Bronchial epithelial cell (primary cell): ENCODE measurements around the gene TRIP12. TPM values are rescaled to one million over a fixed set of nuclear protein-coding genes. Genes with fewer than 3 reads are reported as not detected.
"Not testable (repeated sequence)": the region's sequence is repeated elsewhere in the genome, so short reads cannot be mapped to it uniquely, and the experiment has no call there.

Experiments
- DNase-seq: peaks from one replicate; pipeline ENCODE4 v3.0.0-alpha.2; 2010; ENCODE audit warnings: low read depth
- FAIRE-seq: peaks from 2 replicates; lab custom pipeline; 2011; peaks lifted over from hg19 to GRCh38; lab: Jason Lieb, UNC
- H3K27me3 ChIP-seq: 2 replicates; pipeline ENCODE4 v1.5.1; 2011; ENCODE audit warnings: low read length; ENCODE audit not compliant: control insufficient read depth, insufficient read depth
- H3K36me3 ChIP-seq: 2 replicates; pipeline ENCODE4 v1.5.1; 2011; ENCODE audit warnings: low read length; ENCODE audit not compliant: control insufficient read depth, insufficient read depth
- H3K4me3 ChIP-seq: 2 replicates; pipeline ENCODE4 v1.5.1; 2011; ENCODE audit warnings: mild to moderate bottlenecking, low read depth, low read length, control low read depth
- total RNA-seq: library from RNA; depleted of rRNA; stranded (reverse); fragments of >200 nt; gene quantifications from 2 replicates; pipeline ENCODE4 v1.2.1, GENCODE V29; 2014
- TF ChIP-seq, protein P1 (sequence below): IDR thresholded peaks from 2 replicates; pipeline ENCODE4 v1.5.1; 2011; ENCODE audit warnings: mild to moderate bottlenecking, moderate library complexity, low read length, control low read depth, inconsistent platforms; ENCODE audit not compliant: insufficient read depth, severe bottlenecking

TRIP12 gene
- total RNA-seq, 1 donor from 2014 or later: 170 TPM

DNA sequence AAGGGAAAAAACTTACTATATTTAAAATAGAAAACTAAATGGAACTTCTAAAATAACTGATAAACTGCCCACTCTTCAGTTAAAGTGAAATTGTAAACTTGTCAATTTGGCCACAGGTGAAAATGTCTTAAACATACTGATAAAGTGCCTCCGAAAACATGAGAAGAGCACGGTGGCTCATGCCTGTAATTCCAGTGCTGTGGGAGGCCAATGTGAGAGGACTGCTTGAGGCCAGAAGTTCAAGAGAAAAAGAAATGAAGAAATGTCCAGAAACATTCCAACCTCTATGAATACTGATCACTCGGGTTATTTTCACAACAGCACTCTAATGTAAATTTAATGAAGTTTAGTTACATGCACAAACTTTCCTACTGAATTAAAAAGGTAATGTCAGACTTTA, 144.1 kb downstream of the TRIP12 start:
- Histone ChIP-seq H3K36me3 (peaks cover 15% of the 10 kb centered on the region), H3K4me3 (no peak overlapping the region), H3K27me3 (no peaks in the 10 kb centered on the region)
- DNase-seq (no peak), FAIRE-seq (no peak)
- TF ChIP-seq, protein P1, sequence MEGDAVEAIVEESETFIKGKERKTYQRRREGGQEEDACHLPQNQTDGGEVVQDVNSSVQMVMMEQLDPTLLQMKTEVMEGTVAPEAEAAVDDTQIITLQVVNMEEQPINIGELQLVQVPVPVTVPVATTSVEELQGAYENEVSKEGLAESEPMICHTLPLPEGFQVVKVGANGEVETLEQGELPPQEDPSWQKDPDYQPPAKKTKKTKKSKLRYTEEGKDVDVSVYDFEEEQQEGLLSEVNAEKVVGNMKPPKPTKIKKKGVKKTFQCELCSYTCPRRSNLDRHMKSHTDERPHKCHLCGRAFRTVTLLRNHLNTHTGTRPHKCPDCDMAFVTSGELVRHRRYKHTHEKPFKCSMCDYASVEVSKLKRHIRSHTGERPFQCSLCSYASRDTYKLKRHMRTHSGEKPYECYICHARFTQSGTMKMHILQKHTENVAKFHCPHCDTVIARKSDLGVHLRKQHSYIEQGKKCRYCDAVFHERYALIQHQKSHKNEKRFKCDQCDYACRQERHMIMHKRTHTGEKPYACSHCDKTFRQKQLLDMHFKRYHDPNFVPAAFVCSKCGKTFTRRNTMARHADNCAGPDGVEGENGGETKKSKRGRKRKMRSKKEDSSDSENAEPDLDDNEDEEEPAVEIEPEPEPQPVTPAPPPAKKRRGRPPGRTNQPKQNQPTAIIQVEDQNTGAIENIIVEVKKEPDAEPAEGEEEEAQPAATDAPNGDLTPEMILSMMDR: no peak

DNA sequence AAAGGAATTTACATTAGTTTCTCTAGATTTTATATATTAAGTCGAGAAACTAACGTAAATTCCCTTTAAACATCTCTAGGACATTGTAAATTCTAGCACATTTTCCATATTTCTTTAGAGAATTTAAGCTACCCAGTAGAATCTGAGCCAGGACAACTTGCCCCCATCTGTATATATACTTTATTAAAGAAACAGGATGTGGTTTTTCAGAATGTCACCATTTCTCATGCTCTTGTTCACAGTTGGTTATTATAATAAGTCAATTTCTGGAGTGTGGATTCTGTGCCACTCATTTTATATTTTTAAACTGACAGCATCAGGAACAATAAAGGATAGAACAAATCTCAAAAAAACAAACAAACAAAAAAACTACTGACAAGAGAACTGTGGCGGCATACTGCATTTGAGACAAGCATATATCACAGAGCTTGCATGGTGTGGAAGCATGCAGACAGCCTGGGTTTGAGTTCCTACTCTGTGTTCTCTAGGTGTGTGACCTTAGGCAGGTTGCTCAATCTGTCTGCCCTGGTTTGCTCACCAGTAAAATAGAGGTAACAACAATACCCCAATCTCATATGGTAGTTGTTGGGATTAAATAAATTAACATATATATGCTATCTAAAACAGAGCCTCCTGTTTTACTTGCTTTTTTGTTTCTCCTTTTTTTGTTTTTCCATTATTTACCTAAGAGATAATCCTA, 146.0 kb downstream of the TRIP12 start:
- FAIRE-seq (no peak), DNase-seq (no peak)
- Histone ChIP-seq H3K36me3 (peaks cover 19% of the 10 kb centered on the region), H3K27me3 (no peaks in the 10 kb centered on the region), H3K4me3 (no peak overlapping the region)
- TF ChIP-seq, protein P1: no peak

- Histone ChIP-seq H3K27me3 (no peaks in the 10 kb centered on the region), H3K36me3 (peaks cover 19% of the 10 kb centered on the region), H3K4me3 (no peak overlapping the region)
- FAIRE-seq (no peak), DNase-seq (no peak)
- TF ChIP-seq, protein P1: no peak
Observed at GRCh38 chr2:229774237-229774636, 147.6 kb downstream of the TRIP12 start.

DNA sequence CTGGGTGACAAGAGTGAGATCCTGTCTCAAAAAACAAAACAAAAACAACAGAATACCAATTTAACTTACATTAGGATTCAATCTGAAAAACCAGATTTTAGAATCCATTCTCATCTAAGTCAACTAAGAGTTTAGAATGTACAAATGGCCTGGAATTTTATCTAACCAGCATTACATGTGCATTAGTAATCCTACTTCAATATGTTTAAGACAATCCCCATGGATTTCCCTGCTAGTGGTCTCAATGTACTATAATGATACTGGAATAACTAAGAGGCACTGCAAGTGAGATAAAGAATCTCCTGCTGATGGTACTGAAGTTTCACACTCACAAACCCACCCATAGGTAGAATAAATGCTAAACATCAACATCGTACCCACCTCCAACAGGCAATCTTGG, 153.6 kb downstream of the TRIP12 start:
- H3K27me3 ChIP-seq: no peaks in the 10 kb centered on the region
- peaks cover 16% of the 10 kb centered on the region for H3K36me3 ChIP-seq
- H3K4me3 ChIP-seq: no peak overlapping the region
- FAIRE-seq (no peak), DNase-seq (no peak)
- TF ChIP-seq, protein P1: no peak

- TF ChIP-seq, protein P1: no peak
- no peak for DNase-seq
- no peak overlapping the region for H3K4me3 ChIP-seq
- H3K36me3 ChIP-seq: peaks cover 11% of the 10 kb centered on the region
- no peaks in the 10 kb centered on the region for H3K27me3 ChIP-seq
- no peak for FAIRE-seq
Observed at GRCh38 chr2:229765721-229766120, 156.1 kb downstream of the TRIP12 start.

DNA sequence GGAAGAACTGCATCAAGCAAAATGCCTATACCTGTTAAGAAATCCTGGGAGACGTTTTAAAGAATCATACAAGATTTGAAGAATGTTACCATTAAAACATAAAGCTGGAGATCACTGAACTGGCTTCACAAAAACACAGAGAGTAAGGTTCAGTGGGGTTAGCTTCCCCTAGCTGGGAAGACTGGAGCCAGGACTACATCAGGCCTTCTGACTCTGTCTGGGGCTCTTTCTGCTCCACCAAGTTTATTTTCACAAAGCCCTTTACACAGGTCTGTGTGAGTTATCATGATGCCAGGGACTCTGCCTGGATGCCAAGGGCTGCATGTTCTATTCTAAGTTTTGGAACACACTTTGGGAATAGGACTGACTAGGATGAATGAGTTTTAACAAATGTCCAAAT, 160.1 kb downstream of the TRIP12 start:
- DNase-seq (no peak), FAIRE-seq (no peak)
- H3K4me3 ChIP-seq: no peak overlapping the region
- peaks cover 4% of the 10 kb centered on the region for H3K36me3 ChIP-seq
- TF ChIP-seq, protein P1: no peak
- H3K27me3 ChIP-seq: no peaks in the 10 kb centered on the region

DNA sequence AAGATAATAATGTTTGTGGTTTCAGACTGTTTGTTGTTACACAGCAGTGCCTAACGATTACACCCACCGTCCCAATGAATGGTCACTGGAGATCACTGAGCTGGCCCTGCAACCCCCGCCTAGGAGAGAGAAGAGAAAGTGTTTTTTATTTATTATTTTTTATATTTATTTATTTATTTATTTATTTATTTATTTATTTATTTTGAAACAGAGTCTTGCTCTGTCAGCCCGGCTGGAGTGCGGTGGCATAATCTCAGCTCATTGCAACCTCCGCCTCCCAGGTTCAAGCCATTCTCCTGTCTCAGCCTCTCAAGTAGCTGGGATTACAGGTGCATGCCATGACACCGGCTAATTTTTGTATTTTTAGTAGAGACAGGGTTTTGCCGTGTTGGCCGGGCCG, 164.3 kb downstream of the TRIP12 start:
- not testable (repeated sequence) for H3K36me3 ChIP-seq, DNase-seq, H3K27me3 ChIP-seq, H3K4me3 ChIP-seq, FAIRE-seq
